ENCODE data around the gene SMAD6. TPM values are rescaled to one million over a fixed set of nuclear protein-coding genes. Genes with fewer than 3 reads are reported as not detected.

SMAD6 gene
- total RNA-seq, 1 donor, result 31.8 TPM

DNA sequence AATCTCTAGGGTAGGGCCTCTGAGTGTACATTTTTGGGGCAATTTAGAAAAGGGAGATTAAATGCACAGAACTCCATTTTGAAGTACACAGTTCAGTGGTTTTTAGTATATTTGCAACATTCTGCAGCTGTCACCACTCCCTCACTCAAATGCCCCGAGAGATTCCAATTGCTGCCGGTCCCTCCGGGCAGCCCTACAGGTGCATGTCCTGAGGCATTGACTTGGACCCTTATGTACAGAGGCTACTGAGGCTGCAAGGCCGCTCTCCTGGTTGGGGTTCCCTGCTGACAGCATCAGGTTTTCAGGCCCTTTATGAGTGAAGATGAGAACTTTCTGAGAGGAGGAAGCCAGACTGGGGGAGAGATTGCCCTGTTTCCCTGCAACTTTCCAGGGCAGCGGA is 39.6 kb downstream of the SMAD6 start:
- Histone ChIP-seq H3K4me3 (ENCODE audit: insufficient read depth, low read length) (no peak overlapping the region), H4K20me1 (ENCODE audit: insufficient read depth, low read length) (peaks cover 31% of the 10 kb centered on the region), H3K27me3 (ENCODE audit: insufficient read depth, low read length) (no peaks in the 10 kb centered on the region), H3K36me3 (ENCODE audit: insufficient read depth, low read length) (peaks cover 16% of the 10 kb centered on the region), H3K27ac (ENCODE audit: low read depth, low read length) (no peak overlapping the region), H3K9me3 (ENCODE audit: low read depth, low read length) (no peaks in the 10 kb centered on the region), H2AFZ (ENCODE audit: low read length) (no peak overlapping the region), H3K4me1 (ENCODE audit: insufficient read depth, low read length) (peaks cover 58% of the 10 kb centered on the region), H3K4me2 (ENCODE audit: insufficient read depth, low read length) (no peak overlapping the region), H3K79me2 (ENCODE audit: insufficient read depth, low read length) (peaks cover 97% of the 10 kb centered on the region)
- TF ChIP-seq, protein P1, sequence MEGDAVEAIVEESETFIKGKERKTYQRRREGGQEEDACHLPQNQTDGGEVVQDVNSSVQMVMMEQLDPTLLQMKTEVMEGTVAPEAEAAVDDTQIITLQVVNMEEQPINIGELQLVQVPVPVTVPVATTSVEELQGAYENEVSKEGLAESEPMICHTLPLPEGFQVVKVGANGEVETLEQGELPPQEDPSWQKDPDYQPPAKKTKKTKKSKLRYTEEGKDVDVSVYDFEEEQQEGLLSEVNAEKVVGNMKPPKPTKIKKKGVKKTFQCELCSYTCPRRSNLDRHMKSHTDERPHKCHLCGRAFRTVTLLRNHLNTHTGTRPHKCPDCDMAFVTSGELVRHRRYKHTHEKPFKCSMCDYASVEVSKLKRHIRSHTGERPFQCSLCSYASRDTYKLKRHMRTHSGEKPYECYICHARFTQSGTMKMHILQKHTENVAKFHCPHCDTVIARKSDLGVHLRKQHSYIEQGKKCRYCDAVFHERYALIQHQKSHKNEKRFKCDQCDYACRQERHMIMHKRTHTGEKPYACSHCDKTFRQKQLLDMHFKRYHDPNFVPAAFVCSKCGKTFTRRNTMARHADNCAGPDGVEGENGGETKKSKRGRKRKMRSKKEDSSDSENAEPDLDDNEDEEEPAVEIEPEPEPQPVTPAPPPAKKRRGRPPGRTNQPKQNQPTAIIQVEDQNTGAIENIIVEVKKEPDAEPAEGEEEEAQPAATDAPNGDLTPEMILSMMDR (IDR thresholded peaks at IDR 0.05; ENCODE audit: extremely low read depth, low read depth, low read length), result no peak
- no peak for DNase-seq (ENCODE audit: insufficient read length, low spot score, missing footprints)

DNA sequence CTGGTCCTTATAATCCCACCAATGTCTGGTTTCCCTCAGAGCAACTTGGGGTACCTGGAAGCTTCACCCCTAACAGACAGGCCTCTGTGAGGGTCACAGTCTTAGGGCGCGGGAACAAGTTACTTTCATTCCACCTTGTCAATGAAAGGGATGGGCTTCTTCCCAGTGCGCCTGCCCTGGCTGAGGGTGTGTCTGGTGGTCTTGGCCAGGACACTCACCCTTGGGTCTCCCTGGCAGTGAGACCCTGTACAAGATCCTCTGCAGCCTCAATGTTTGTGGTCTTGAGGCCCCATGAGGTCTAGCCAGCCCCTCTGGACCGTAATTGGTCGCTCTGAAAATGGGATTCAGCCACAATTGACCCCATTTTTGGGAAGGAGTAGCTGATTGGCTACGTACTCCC is 40.2 kb downstream of the SMAD6 start:
- peaks cover 58% of the 10 kb centered on the region for H3K4me1 ChIP-seq (ENCODE audit: insufficient read depth, low read length)
- H3K79me2 ChIP-seq (ENCODE audit: insufficient read depth, low read length), result peaks cover 97% of the 10 kb centered on the region
- TF ChIP-seq, protein P1 (IDR thresholded peaks at IDR 0.05; ENCODE audit: extremely low read depth, low read depth, low read length), result no peak
- H4K20me1 ChIP-seq (ENCODE audit: insufficient read depth, low read length), result peaks cover 26% of the 10 kb centered on the region
- H3K27ac ChIP-seq (ENCODE audit: low read depth, low read length), result no peak overlapping the region
- H3K36me3 ChIP-seq (ENCODE audit: insufficient read depth, low read length), result peaks cover 14% of the 10 kb centered on the region
- no peak overlapping the region for H3K4me3 ChIP-seq (ENCODE audit: insufficient read depth, low read length)
- no peaks in the 10 kb centered on the region for H3K9me3 ChIP-seq (ENCODE audit: low read depth, low read length)
- no peak overlapping the region for H2AFZ ChIP-seq (ENCODE audit: low read length)
- no peaks in the 10 kb centered on the region for H3K27me3 ChIP-seq (ENCODE audit: insufficient read depth, low read length)
- H3K4me2 ChIP-seq (ENCODE audit: insufficient read depth, low read length), result no peak overlapping the region
- no peak for DNase-seq (ENCODE audit: insufficient read length, low spot score, missing footprints)

DNA sequence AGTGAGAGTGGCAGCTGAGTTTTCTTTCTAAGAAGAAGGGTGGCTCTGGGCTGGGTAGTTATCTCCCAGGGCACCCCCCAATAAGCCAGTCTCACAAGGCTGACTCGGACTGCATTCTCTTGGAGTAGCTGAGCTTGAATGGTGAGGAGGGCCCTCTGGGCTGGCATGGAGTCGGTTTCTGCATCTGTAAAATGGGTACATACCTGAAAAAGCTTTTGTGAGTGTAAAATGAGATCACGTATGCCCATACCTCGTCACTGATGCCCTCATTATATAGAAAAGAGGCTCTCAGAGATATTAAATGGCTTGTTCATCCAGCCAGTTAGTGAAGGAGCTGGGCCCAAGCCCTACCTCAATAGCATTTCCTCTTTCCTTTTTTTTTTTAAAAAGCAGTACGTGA is 41.2 kb downstream of the SMAD6 start:
- Histone ChIP-seq H3K27ac (ENCODE audit: low read depth, low read length) (no peak overlapping the region), H3K27me3 (ENCODE audit: insufficient read depth, low read length) (no peaks in the 10 kb centered on the region), H3K4me2 (ENCODE audit: insufficient read depth, low read length) (no peak overlapping the region), H3K36me3 (ENCODE audit: insufficient read depth, low read length) (peaks cover 14% of the 10 kb centered on the region), H2AFZ (ENCODE audit: low read length) (no peak overlapping the region), H3K4me1 (ENCODE audit: insufficient read depth, low read length) (peaks cover 66% of the 10 kb centered on the region), H3K79me2 (ENCODE audit: insufficient read depth, low read length) (peaks cover 95% of the 10 kb centered on the region), H3K9me3 (ENCODE audit: low read depth, low read length) (no peaks in the 10 kb centered on the region), H4K20me1 (ENCODE audit: insufficient read depth, low read length) (peaks cover 21% of the 10 kb centered on the region), H3K4me3 (ENCODE audit: insufficient read depth, low read length) (no peak overlapping the region)
- DNase-seq (ENCODE audit: insufficient read length, low spot score, missing footprints), result no peak
- TF ChIP-seq, protein P1 (IDR thresholded peaks at IDR 0.05; ENCODE audit: extremely low read depth, low read depth, low read length), result no peak

DNA sequence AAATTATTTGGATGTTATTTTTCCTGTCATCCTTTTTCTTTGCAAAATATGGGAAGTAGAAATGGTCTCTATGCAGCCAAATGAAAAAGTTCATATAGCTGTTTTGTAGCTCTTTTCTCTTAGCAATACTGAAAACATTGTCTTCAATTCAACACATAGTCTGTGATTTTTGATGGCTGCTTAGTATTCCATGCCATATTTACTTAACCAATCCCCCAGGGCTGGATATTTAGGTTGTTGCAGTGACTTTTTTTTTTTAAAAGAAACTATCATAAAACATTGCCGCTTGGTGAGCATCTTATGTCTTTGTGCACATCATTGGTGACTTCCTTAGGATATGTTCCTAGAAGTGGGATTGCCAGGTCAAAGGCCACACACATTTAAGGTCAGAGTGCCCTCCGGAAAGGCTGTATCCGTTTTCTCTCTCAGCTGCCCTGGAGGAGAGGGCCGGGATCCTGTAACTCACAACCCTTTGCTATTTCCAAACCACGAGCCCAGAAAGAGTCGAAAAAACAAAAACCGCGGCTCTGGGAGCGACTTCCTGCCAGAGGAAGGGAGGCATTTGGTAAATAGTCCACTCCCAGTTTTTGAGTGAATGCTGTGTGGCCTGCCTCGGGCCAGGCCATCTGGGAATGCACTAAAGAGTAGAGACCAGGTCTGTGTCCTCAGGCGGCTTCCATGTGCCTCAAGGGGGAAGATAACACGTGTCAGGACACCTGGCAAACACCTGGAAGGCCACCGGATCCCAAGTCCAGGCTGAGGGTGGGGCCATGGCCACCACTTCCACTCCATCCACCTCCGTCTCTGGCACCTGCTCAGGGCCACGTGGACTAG is 41.9 kb downstream of the SMAD6 start:
- TF ChIP-seq, protein P1 (IDR thresholded peaks at IDR 0.05; ENCODE audit: extremely low read depth, low read depth, low read length), result no peak
- Histone ChIP-seq H3K4me3 (ENCODE audit: insufficient read depth, low read length) (no peak overlapping the region), H2AFZ (ENCODE audit: low read length) (no peak overlapping the region), H3K4me2 (ENCODE audit: insufficient read depth, low read length) (peak overlapping the region; percentile 14), H3K9me3 (ENCODE audit: low read depth, low read length) (no peaks in the 10 kb centered on the region), H3K27me3 (ENCODE audit: insufficient read depth, low read length) (no peaks in the 10 kb centered on the region), H3K4me1 (ENCODE audit: insufficient read depth, low read length) (peaks cover 73% of the 10 kb centered on the region), H3K27ac (ENCODE audit: low read depth, low read length) (peak overlapping the region; percentile 74), H3K79me2 (ENCODE audit: insufficient read depth, low read length) (peaks cover 93% of the 10 kb centered on the region), H3K36me3 (ENCODE audit: insufficient read depth, low read length) (peaks cover 14% of the 10 kb centered on the region), H4K20me1 (ENCODE audit: insufficient read depth, low read length) (peaks cover 17% of the 10 kb centered on the region)
- peak; percentile 73 for DNase-seq (ENCODE audit: insufficient read length, low spot score, missing footprints)

Data from osteoblast (primary cell).